NCI-H345 treated with DMSO at 0.1 percent for 48 hours (cell line): ENCODE measurements around the gene L3MBTL3.

Experiments used
- DNase-seq: peaks from one replicate; lab custom pipeline; 2025; ENCODE audit not compliant: unreplicated experiment; lab: John Stamatoyannopoulos, UW

Gene L3MBTL3

DNA sequence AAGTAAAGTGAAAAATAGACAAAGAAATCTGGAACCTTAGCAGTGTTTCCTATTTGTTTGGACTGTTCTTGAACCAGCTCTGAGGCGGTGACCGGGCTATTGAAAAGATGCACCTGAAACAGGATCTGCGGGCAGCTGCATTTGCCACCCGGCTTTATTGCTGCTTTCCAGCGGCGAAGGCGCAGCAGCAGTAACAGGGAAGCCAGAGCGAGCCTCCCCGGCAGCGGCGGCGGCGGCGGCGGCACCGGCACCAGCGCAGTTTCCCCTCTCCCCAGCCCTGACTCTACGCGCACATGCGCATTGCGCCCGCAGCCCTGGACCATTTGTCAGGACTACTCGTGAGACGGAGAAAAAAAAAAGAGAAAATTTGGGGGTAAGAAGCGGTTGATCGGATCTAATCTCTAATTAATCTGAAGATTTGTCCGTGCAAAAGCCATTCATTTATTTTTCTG lies at the start of gene L3MBTL3:
TSS of gene L3MBTL3 (plus strand) at position 290 of the 452 bp plus-strand sequence. CDS start 24,119 bp downstream, outside the sequence.
- DNase-seq = peak; percentile 43

GRCh38 chr6:129969064-129969463 lies 49.3 kb upstream of the L3MBTL3 start:
- DNase-seq = peak; percentile 8

- DNase-seq = no peak
Observed at GRCh38 chr6:129976110-129976509, 42.3 kb upstream of the L3MBTL3 start.

GRCh38 chr6:129978148-129978916 lies 40.0 kb upstream of the L3MBTL3 start:
- DNase-seq = no peak

DNA sequence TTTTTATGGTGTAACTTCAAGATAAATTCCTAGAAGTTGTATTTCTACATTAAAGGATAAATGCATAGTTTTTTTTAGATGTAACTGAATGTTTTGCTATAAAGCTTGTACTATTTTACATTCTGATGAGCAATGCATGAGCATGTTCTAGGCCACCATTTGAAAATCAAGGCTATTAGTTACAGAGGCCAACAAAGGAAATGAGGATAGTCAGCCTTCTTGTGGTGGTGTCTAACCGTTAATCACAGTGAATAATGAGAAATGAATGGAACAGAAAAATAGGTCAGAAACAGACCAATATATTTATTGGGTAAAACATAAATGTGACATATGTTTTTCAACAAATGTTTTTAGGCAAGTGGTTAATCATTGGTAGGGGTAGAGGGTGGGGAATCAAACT lies 37.6 kb upstream of the L3MBTL3 start:
- DNase-seq = no peak

DNA sequence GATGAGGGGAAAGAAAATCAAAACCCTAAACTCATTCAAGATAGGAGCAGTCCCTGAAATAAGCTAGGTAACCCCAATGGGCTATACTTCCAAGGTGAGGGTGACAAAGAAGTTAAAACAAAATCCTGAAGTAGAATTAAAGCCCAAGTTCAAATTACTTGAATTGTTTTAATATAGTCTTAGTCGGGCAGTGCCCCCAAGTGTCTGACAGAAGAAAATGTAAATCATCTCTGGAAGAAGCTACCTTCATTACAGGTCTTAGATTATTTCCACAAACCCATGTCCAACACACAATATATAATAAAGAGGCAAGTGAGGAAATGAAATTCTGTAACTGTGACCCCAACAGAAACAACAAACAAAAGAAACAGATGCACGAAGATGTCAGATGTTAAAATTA lies 36.8 kb upstream of the L3MBTL3 start:
- no peak for DNase-seq

GRCh38 chr6:129989396-129989795 lies 29.0 kb upstream of the L3MBTL3 start:
- DNase-seq = no peak

- no peak for DNase-seq
Observed at GRCh38 chr6:129992881-129993280, 25.5 kb upstream of the L3MBTL3 start.

- DNase-seq = no peak
Observed at GRCh38 chr6:129994410-129994809, 24.0 kb upstream of the L3MBTL3 start.

DNA sequence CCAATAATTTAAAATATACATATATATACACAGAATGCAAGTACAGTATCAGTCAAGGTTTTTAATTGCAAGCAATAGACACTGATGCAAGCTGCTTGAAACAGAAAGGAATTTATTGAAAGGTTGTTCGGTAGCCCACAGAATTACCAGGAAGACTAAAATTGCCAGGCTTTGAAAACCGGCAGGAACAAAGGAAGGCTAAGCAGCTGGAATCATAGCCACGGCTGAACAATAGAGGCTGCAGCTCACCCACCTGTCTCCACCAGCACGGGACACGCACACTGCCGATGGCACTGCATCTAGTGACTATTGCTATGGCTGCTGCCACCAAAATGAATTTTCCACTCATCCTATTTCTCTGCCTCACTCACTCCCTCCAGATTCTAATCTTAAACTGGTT lies 22.0 kb upstream of the L3MBTL3 start:
- no peak for DNase-seq

- DNase-seq = no peak
Observed at GRCh38 chr6:130000526-130001421, 17.6 kb upstream of the L3MBTL3 start.

- DNase-seq = no peak
Observed at GRCh38 chr6:130008236-130008873, 10.0 kb upstream of the L3MBTL3 start.

DNA sequence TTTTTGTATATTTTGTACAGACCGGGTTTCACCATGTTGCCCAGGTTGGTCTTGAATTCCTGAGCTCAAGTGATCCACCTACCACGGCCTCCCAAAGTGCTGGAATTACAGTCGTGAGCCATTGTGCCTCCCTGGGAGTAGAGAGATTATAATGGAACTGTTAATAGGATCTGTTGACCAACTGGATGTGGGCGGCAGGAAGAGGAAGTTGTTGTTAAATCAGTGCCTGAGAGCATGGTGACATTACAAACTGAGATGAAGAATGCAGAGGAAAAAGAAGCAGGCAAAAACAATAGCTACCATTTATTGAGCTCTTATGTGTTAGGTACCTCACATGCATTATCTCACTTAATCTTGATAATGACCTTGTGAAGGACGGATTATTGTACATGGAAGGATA lies 9.2 kb upstream of the L3MBTL3 start:
- DNase-seq = no peak

DNA sequence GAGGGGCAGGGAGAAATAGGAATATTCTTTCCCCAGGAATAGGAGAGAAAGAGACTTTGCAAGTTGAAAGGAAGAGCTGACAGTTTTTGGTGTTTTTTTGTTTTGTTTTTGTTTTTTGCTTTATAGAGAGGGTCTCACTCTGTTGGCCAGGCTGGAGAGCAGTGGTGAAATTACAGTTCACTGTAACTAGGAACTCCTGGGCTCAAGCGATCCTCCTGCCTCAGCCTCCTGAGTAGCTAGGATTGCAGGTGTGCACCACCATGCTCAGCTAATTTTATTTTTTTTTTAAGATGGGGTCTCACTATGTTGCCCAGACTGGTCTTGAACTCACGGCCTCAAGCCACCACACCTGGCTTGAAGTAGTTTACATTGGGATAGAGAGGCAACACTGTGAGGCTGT lies 8.0 kb upstream of the L3MBTL3 start:
- no peak for DNase-seq

GRCh38 chr6:130012728-130013127 lies 5.7 kb upstream of the L3MBTL3 start:
- no peak for DNase-seq

DNA sequence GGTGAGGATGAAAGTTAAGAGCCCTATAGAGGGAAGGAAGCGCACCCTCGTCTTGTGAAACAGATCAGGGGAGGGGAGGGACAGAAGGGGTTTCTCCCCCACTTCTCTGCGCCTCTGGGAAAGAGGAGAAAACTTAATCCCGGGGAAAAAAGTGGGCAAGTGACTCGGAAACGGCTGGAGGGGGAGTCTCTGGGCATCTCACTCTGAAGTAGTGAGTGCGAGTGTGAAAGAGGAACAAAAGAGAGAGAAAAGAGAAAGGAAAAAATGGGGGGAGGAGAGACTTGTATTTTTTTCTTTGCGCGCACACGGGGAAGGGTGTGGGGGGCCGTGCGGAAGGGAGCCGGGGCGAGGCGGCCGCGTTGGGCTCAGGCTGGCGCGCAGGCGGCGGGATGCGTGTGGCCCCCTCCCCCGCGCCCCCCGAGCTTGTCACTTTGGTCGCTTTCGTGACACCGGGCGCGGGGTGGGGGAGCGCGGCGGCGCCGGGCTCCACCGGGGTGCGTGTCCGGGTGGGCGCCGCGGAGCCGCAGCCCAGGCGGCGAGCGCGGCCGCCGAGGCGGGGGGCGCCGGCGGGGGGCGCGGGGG lies 454 bp downstream of the L3MBTL3 start:
- no peak for DNase-seq

DNA sequence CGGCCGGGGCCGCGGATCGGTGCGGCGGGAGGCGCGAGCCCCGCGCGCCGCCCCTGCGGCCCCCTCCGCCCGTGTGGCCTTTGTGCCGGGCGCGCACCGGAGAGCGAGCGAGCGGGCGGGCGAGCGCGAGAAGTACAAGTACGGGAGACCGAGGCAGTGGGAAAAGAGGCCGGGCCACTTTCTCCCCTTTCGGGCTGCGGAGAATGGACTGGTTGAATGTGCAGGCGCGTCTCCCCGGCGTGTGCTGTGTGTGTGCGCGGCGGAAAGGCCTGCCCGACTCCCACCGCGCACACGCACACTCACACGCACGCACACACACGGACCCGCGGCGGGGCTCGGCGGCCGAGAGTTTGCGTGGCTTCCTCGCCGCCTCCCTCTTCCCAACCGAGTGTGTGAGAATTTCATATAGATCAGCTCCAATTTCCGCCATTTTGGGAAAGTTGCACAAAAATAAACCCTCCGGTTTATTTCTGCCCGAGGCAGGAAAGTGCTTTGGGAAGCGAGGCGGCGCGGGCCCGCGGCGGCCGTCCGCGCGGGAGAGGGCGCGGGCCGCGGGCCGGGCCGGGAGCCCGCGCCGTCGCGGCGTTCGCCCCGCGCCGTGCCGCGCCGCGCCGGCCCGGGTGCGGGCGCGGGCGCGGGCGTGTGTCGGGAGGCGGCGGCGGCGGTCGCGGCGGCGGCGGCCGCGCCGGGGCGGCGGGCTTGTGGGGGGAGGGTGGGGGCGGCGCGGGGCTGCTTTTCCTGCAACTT lies 1.1 kb downstream of the L3MBTL3 start:
- DNase-seq = no peak

DNA sequence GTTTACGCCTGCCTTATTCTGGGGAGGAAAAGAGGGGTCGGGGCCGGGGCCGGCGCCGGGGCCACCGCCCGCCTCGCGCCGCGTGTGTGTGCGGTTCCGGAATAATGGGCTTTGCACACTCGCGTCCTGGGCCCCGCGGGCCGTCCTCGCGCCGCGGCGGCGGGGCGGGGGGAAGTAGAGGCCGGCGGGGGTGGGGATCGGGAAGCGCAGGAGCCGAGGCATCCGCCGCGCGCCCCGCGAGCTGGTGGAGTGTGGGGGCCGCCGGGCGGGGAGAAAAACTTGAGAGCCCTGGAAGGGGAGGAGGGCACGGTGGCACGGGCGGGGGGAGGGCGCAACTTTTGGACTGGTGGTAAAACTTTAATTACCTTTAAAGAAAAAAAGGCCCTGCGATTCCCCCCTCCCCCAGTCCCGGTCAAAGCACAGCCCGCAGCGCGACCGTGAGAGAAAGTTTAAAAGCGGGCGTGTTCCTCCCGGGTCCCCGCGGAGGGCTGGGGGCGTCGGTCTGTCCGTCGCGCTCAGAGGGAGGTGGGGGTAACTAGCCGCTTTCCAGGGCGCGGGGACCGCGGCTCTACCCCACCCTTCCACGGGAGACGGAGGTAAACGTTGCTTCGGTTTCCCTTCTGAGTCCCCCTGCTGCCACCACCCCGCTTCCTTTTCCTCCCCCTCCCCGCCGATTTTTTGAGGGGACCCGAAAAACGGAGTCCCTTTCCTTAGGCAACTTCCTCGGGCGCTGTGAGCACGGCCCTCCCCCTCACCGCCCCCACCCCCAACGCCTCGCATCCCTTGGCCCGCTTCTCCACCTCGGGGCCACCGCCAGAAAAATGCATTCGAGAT lies 1.9 kb downstream of the L3MBTL3 start:
- DNase-seq = no peak

GRCh38 chr6:130020907-130021629 lies 2.7 kb downstream of the L3MBTL3 start:
- DNase-seq = peak; percentile 77
